ENCODE data around the gene BPHL.
"Not testable (repeated sequence)": the region's sequence is repeated elsewhere in the genome, so short reads cannot be mapped to it uniquely, and the experiment has no call there.

Gene BPHL

GRCh38 chr6:3152689-3153088 lies 34.2 kb downstream of the BPHL start:
- Histone ChIP-seq H3K27ac (ENCODE audit: low read length) (no peak overlapping the region), H3K9ac (ENCODE audit: low read length) (no peak overlapping the region), H3K4me1 (ENCODE audit: low read length) (no peaks in the 10 kb centered on the region), H2AFZ (ENCODE audit: low read depth, low read length) (no peak overlapping the region), H3K4me2 (ENCODE audit: low read length) (no peak overlapping the region), H3K4me3 (ENCODE audit: low read length) (no peak overlapping the region), H3K79me2 (ENCODE audit: low read length) (no peaks in the 10 kb centered on the region), H4K20me1 (ENCODE audit: insufficient read depth, low read length) (no peaks in the 10 kb centered on the region), H3K36me3 (replicated peaks; ENCODE audit: low read depth, low read length) (peaks cover 9% of the 10 kb centered on the region), H3K27me3 (ENCODE audit: low read depth, low read length) (no peaks in the 10 kb centered on the region), H3K9me3 (ENCODE audit: insufficient read depth, low read length) (no peaks in the 10 kb centered on the region)
- TF ChIP-seq EZH2phosphoT487 (IDR thresholded peaks at IDR 0.05; ENCODE audit: low read depth) (no peak), CTCF (IDR thresholded peaks at IDR 0.05; ENCODE audit: low read depth, low read length) (no peak)

GRCh38 chr6:3155416-3155815 lies 36.9 kb downstream of the BPHL start:
- not testable (repeated sequence) for H3K79me2 ChIP-seq (ENCODE audit: low read length); H2AFZ ChIP-seq (ENCODE audit: low read depth, low read length); H3K4me3 ChIP-seq (ENCODE audit: low read length); H3K27ac ChIP-seq (ENCODE audit: low read length); H4K20me1 ChIP-seq (ENCODE audit: insufficient read depth, low read length); H3K4me2 ChIP-seq (ENCODE audit: low read length); H3K4me1 ChIP-seq (ENCODE audit: low read length); H3K27me3 ChIP-seq (ENCODE audit: low read depth, low read length); H3K36me3 ChIP-seq (replicated peaks; ENCODE audit: low read depth, low read length); H3K9ac ChIP-seq (ENCODE audit: low read length); H3K9me3 ChIP-seq (ENCODE audit: insufficient read depth, low read length)

GRCh38 chr6:3156184-3157130 lies 37.9 kb downstream of the BPHL start:
- H3K9ac ChIP-seq (ENCODE audit: low read length) = peak overlapping the region; percentile 87
- peak overlapping the region; percentile 95 for H3K4me2 ChIP-seq (ENCODE audit: low read length)
- H3K27me3 ChIP-seq (ENCODE audit: low read depth, low read length); H3K79me2 ChIP-seq (ENCODE audit: low read length); H3K36me3 ChIP-seq (replicated peaks; ENCODE audit: low read depth, low read length); H4K20me1 ChIP-seq (ENCODE audit: insufficient read depth, low read length); H3K27ac ChIP-seq (ENCODE audit: low read length); H3K4me1 ChIP-seq (ENCODE audit: low read length); H2AFZ ChIP-seq (ENCODE audit: low read depth, low read length); H3K9me3 ChIP-seq (ENCODE audit: insufficient read depth, low read length): not testable (repeated sequence)
- H3K4me3 ChIP-seq (ENCODE audit: low read length) = peak overlapping the region; percentile 96

GRCh38 chr6:3157131-3157933 lies 38.8 kb downstream of the BPHL start, which contains the start of gene TUBB2A:
TUBB2A (minus strand) TSS chr6:3157544; CDS start chr6:3157463, 81 bp downstream.
- Histone ChIP-seq H3K4me1 (ENCODE audit: low read length) (0 out of 2 replicates have a peak, but pooled peaks cover 3% of the 10 kb centered on the region), H3K4me2 (ENCODE audit: low read length) (peak within 1 kb of the TSS; percentile 95), H3K27me3 (ENCODE audit: low read depth, low read length) (0 out of 2 replicates have a peak, but pooled peaks cover 5% of the 10 kb centered on the region), H3K9me3 (ENCODE audit: insufficient read depth, low read length) (no peaks in the 10 kb centered on the region), H3K9ac (ENCODE audit: low read length) (peak within 1 kb of the TSS; percentile 87), H3K36me3 (replicated peaks; ENCODE audit: low read depth, low read length) (no peaks in the 10 kb centered on the region), H4K20me1 (ENCODE audit: insufficient read depth, low read length) (no peaks in the 10 kb centered on the region), H3K79me2 (ENCODE audit: low read length) (no peaks in the 10 kb centered on the region), H2AFZ (ENCODE audit: low read depth, low read length) (peak within 1 kb of the TSS; percentile 81), H3K4me3 (ENCODE audit: low read length) (peak within 1 kb of the TSS; percentile 96), H3K27ac (ENCODE audit: low read length) (no peak within 1 kb of the TSS)
- TF ChIP-seq CTCF (IDR thresholded peaks at IDR 0.05; ENCODE audit: low read depth, low read length) (peak; percentile 32), EZH2phosphoT487 (IDR thresholded peaks at IDR 0.05; ENCODE audit: low read depth) (no peak)
